HG02885 (cell line): ENCODE results near the gene BTBD9.

Source experiments
- ATAC-seq: cut with Tn5 transposase; IDR thresholded peaks from one replicate; pipeline ENCODE4 v1.9.1; 2021; ENCODE audit warnings: mild to moderate bottlenecking; ENCODE audit not compliant: unreplicated experiment, poor library complexity

Gene BTBD9

GRCh38 chr6:38319256-38320212, 320.2 kb downstream of the BTBD9 start:
- no peak for ATAC-seq

DNA sequence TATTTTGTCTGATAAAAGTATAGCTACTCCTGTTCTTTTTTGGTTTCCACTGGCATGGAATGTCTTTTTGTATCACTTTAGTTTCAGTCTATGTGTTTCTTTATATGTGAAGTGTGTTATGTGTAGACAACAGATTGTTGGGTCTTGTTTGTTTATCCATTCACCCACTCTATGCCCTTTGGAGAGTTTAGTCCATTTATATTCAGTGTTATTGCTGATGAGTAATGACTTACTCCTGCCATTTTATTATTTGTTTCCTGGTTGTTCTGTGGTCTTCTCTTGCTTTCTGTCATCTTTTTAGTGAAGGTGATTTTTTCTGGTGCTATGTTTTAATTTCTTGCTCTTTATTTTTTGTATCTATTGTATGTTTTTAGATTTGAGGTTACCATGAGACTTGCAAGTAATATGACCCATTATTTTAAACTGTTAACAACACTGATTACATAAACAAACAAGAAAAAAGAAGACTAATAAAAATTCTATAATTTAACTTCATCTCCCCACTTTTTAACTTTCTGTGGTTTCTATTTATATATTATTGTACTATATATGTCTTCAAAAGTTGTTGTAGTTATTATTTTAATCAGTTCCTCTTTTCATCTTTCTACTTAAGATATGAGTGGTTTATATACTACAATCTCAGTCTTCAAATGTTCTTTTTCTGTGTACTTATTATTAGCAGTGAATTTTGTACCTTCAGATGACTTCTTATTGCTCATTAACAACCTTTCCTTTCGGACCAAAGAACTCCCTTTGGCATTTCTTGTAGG, 323.4 kb downstream of the BTBD9 start:
- ATAC-seq: peak; percentile 71

DNA sequence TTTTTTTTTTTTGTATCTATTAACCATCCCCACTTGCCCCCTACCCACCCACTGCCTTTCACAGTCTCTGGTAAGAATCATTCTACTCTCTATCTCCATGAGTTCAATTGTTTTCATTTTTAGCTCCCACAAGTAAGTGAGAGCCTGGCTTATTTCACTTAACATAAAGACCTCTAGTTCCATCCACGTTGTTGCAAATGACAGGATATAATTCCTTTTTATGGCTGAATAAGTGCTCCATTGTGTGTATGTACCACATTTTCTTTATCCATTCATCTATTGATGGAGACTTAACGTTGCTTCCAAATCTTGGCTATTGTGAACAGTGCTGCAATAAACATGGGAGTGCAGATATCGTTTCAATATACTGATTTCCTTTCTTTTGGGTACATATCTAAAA, 328.5 kb downstream of the BTBD9 start:
- no peak for ATAC-seq

DNA sequence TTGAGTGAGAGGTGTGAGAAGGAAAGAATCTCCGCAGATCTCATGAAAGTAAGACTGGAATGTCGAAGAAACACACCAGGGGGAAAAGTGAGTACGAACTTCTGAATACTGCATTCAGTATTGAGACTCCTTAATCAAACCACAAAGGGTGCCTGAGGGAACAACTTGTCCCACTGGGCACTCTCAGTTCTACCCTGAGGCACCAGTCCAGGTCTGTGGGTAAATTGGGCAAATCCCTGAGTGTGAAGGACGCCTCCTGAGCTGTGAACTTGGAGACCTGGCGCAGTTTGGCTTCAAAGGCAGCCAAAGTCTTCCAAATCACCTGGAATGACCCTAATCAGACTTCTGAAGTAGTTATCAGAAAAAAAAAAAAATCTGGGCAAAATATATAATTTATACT, 329.7 kb downstream of the BTBD9 start:
- ATAC-seq: no peak

GRCh38 chr6:38307740-38308139, 332.0 kb downstream of the BTBD9 start:
- peak; percentile 71 for ATAC-seq

DNA sequence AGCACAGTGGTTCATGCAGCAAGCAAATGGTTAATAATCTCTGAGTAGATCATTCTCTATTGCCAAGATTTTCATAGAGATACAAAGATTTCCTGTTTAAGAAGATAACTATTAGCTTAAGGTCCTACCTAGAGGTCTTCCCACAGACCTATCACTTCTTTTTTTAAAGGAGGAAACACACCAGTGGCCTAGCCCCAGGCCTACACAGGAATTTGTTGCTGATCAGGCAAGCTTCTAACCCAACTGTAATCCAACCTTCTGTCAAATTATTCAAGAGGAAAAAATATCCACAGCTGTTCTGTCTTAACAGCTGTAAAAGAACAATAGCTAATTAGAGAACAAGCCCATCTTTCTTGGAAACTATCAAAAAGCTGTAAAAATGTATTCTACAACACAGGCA, 332.8 kb downstream of the BTBD9 start:
- ATAC-seq: no peak

DNA sequence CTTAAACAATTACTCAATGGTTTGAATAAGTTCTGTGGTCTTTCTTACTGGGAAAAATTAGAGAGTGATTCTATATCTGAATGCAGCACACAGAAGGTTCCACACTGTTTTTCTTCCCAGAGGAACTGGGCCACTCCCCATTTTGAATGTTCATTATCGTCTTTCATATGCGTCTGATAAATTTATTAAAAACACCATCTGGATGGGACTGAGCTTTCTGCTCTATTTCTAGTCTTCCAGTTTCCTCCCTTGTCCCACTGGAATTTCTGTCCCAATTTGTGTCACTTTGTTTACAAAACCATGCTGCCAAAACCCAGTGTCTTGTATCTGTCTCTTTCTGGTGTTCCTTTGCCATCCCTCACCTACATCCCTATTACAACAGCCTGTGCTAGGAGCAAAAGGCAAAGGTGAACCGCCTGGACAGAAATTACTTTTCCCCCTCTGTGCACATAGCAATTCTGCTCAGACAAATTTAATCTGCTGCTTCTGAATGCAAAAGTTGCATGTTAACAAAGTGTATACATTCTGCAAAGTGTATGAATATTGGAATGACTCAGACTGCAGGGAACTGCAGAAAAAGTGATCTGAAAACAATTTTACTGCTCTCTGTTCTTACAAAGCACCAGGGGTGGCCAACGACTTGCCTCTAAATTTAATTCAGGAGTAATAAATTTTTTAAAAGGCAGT, 333.6 kb downstream of the BTBD9 start:
- ATAC-seq: no peak

- no peak for ATAC-seq
Observed at GRCh38 chr6:38302838-38303237, 336.9 kb downstream of the BTBD9 start.

DNA sequence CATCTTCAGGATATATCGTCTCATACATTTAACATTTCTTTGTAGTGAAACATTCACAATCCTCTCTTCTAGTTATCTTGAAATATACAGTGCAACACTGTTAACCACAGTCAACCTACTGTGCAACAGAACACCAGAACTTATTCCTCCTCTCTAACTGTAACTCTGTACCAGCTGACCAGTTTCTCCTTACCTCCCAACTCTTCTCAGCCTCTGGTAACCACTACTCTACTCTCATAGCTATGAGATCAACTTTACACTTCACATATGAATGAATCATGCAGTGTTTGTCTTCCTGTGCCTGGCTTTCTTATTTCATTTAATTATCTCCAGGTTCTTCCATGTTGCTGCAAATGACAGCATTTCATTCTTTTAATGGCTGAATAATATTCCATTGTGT, 337.6 kb downstream of the BTBD9 start:
- ATAC-seq: no peak

DNA sequence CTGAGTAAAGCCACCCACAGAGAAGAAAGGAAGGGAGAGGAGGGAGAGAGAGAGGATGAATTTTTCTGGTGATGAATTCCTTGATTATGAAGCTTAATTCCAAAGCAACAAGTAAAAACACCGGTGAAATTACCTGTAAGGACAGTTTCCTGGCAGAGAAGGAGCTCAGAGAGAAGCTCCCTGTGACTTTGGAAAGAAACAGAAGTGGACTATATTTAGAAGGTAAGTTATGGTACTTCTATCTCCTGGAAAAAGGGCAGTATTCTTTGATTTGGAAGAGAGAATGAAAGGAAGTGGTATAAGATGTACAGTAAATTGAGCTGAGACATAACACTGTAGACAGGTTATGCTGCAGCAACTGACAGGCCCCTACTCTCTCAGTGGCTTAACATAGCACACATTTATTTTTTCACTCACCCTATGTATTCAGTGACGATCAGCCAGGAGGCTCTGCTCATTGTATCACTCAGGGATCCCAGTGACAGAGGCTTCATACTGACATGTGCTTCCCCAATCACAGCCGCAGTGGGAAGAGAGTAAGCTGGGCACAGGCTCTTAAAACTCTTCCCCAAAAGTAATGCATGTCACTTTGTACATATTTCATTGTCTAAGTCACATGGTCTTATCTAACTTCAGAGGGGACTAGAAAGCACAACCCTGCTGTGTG, 349.5 kb downstream of the BTBD9 start:
- ATAC-seq: no peak

GRCh38 chr6:38287487-38287886, 352.2 kb downstream of the BTBD9 start:
- ATAC-seq: no peak

GRCh38 chr6:38284802-38285394, 354.8 kb downstream of the BTBD9 start:
- no peak for ATAC-seq

DNA sequence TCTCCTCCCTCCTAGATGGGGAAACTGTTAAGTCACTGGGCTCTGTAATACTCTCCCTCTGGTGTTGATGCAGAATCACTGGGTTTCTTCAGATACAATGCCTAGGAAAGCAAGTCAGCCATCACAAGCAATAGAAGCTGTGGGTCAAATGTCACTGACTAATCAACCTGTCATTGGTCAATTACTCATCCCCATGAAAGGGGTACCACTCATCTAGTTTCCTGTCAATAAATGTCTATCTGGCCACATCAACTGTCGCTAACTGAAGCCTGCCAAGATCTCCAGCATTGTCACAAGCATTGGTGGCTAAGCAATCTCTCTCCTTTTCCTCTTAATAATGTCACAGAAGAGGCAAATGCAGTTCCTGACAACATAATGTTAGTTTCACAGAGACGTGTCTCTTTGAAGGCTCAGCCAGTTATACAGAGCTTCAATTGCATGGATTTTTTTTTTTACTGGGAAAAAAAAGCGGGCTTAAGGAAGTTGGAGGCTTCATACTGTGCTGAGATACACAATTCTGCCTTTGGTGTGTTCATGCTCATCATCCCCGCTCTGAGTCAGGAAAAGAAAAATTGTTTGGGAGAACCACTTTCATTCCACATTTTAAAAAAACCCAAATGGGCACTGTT, 355.9 kb downstream of the BTBD9 start:
- no peak for ATAC-seq

- ATAC-seq: no peak
Observed at GRCh38 chr6:38282911-38283310, 356.8 kb downstream of the BTBD9 start.

GRCh38 chr6:38281126-38281525, 358.6 kb downstream of the BTBD9 start:
- ATAC-seq: no peak

DNA sequence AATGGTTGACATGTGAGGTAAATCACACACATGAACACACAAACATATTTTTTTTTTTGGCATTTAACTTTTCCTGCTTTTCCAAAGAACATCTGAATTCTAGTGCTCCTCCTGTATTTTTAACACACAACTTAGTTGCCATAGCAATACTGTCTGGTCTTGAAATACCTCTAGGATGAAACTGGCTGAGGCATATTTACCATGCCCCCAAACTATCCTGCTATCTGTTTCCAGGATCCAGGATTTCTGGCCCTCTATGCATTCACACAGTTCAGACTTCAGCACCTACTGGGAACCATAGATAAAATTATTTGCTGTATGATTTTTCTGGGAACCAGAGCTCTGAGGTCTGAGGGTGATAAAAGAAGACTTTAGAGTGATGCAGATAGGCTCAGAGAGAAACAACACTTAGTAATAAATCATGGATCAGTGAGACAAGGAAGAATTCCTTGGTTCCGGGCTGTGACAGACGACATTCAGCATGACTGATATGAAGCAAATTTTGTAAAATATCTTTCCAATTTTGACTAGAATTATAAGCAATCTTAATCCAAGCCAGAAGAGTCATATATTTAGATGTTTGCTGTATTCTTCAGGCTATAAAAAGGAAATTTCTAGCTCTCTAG, 359.7 kb downstream of the BTBD9 start:
- ATAC-seq: no peak

DNA sequence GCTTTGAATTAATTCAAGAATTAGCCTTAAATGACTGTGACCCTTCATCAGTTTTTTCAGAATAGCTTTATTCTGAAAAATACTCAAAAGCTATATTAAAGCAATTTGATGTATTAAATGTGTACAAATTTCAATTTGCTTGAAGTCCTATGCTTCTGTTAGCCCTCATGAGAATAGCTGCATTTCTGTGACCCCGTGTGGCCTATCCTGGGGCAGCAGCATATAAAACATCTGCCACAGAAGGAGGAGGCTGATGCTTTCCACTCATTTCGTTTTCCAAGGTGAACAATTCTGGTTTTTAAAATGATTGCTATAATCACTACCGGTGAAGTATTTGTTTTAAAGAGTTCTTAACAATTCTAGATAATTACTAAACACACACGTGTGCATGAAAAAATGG, 360.3 kb downstream of the BTBD9 start:
- ATAC-seq: no peak

GRCh38 chr6:38273325-38273724, 366.4 kb downstream of the BTBD9 start:
- ATAC-seq: no peak

DNA sequence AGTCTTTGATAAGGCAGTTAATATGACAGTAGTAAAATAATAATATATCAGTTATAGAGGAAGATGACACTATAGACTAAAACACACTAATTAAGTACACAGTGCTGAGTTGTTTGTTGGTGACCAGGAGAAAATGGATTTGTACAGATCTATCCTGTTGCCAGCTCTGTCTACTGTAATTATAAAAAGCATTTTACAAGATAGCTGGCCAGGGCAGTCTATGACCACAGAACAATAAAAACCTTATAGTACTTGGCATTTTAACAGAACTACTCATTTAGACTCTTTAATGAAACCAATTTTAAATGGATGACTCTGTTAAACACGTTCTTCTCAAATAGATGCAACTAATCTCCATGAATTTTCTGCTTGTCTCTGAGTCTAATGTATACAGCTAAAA, 367.5 kb downstream of the BTBD9 start:
- ATAC-seq: no peak
